ENCODE measurements around the gene NEU3.
"Not testable (repeated sequence)": the region's sequence is repeated elsewhere in the genome, so short reads cannot be mapped to it uniquely, and the experiment has no call there.

NEU3 gene

GRCh38 chr11:74988541-74989259, at the start of gene NEU3:
NEU3 (plus strand) TSS chr11:74988933; CDS start chr11:74989061, 128 bp downstream.
- DNase-seq (ENCODE audit: low spot score), result peak; percentile 78

GRCh38 chr11:74941492-74941891, 47.2 kb upstream of the NEU3 start:
- DNase-seq (ENCODE audit: low spot score), result no peak

- DNase-seq (ENCODE audit: low spot score), result no peak
Observed at GRCh38 chr11:74942073-74942759, 46.5 kb upstream of the NEU3 start.

- peak; percentile 35 for DNase-seq (ENCODE audit: low spot score)
Observed at GRCh38 chr11:74948546-74948897, 40.2 kb upstream of the NEU3 start.

- peak; percentile 95 for DNase-seq (ENCODE audit: low spot score)
Observed at GRCh38 chr11:74948898-74949752, 39.6 kb upstream of the NEU3 start, which contains the start of the genes SPCS2 and XRRA1. SPCS2 (plus strand) TSS chr11:74949266; CDS start chr11:74949286, 20 bp downstream. XRRA1 (minus strand) TSS chr11:74949091; CDS start chr11:74940878, 8,213 bp downstream.

GRCh38 chr11:74949753-74950137, 39.0 kb upstream of the NEU3 start:
- peak; percentile 32 for DNase-seq (ENCODE audit: low spot score)

- no peak for DNase-seq (ENCODE audit: low spot score)
Observed at GRCh38 chr11:74950374-74950969, 38.3 kb upstream of the NEU3 start.

GRCh38 chr11:74951226-74951625, 37.5 kb upstream of the NEU3 start:
- no peak for DNase-seq (ENCODE audit: low spot score)

- no peak for DNase-seq (ENCODE audit: low spot score)
Observed at GRCh38 chr11:74952752-74953151, 36.0 kb upstream of the NEU3 start.

GRCh38 chr11:74953451-74953850, 35.3 kb upstream of the NEU3 start:
- DNase-seq (ENCODE audit: low spot score), result no peak

- DNase-seq (ENCODE audit: low spot score), result no peak
Observed at GRCh38 chr11:74954199-74954598, 34.5 kb upstream of the NEU3 start.

GRCh38 chr11:74956397-74957015, 32.2 kb upstream of the NEU3 start:
- no peak for DNase-seq (ENCODE audit: low spot score)

GRCh38 chr11:74957937-74958629, 30.6 kb upstream of the NEU3 start:
- no peak for DNase-seq (ENCODE audit: low spot score)

GRCh38 chr11:74960128-74960527, 28.6 kb upstream of the NEU3 start:
- DNase-seq (ENCODE audit: low spot score), result not testable (repeated sequence)

- no peak for DNase-seq (ENCODE audit: low spot score)
Observed at GRCh38 chr11:74966651-74967050, 22.1 kb upstream of the NEU3 start.

GRCh38 chr11:74970852-74971395, 17.8 kb upstream of the NEU3 start:
- DNase-seq (ENCODE audit: low spot score), result no peak

- DNase-seq (ENCODE audit: low spot score), result no peak
Observed at GRCh38 chr11:74971424-74971823, 17.3 kb upstream of the NEU3 start.

- DNase-seq (ENCODE audit: low spot score), result no peak
Observed at GRCh38 chr11:74978041-74978440, 10.7 kb upstream of the NEU3 start.

- no peak for DNase-seq (ENCODE audit: low spot score)
Observed at GRCh38 chr11:74980634-74981033, 8.1 kb upstream of the NEU3 start.

- no peak for DNase-seq (ENCODE audit: low spot score)
Observed at GRCh38 chr11:74981888-74982287, 6.8 kb upstream of the NEU3 start.

- DNase-seq (ENCODE audit: low spot score), result no peak
Observed at GRCh38 chr11:74984070-74984469, 4.7 kb upstream of the NEU3 start.
